ENCODE results near the gene C5. TPM values are rescaled to one million over a fixed set of nuclear protein-coding genes. Genes with fewer than 3 reads are reported as not detected.

The C5 gene
- total and polyA plus RNA-seq, 2 experiments from 2014 or later = 0.31 TPM; not detected in 1

DNA sequence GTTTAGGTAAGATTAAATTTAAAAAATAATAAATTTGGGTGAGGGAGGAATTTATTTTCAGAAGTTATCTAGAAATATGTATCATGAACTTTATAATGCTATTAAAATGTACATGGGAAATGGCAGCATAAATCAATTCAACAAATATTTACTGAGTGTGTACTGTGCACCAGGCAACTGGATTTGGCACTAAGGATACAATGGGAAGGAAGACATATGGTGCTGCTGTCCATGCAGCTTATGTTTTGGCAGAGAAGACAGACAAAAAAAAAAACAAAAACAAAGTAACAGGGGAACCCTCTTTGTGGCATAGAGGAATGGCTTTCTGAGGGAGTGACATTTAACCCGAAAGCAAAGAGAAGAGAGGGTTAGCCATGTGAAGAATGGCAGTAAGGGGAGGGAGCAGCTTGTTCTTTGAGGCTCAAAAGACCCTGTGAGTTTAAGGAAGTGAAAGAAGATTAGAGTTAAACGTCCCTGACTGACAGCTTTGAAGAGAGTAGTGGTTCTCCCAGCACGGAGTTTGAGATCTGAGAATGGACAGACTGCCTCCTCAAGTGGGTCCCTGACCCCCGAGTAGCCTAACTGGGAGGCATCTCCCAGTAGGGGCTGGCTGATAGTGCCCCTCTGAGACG, 48.6 kb upstream of the C5 start:
- no peak overlapping the region for H3K4me2 ChIP-seq
- H3K9me2 ChIP-seq (ENCODE audit: insufficient read depth) = no peaks in the 10 kb centered on the region
- H3K79me2 ChIP-seq (replicated peaks; ENCODE audit: insufficient read depth) = no peaks in the 10 kb centered on the region
- Mint-ChIP-seq H3K36me3 (ENCODE audit: low read depth) (peaks cover 46% of the 10 kb centered on the region), H3K9me3 (peaks cover 42% of the 10 kb centered on the region), H3K4me3 (no peak overlapping the region), H3K4me1 (no peaks in the 10 kb centered on the region), H3K27ac (no peak overlapping the region), H3K27me3 (ENCODE audit: insufficient read depth, low read depth, poor library complexity) (peaks cover 4% of the 10 kb centered on the region)
- no peaks in the 10 kb centered on the region for H3K36me3 ChIP-seq (ENCODE audit: insufficient read depth)
- H3F3A ChIP-seq (replicated peaks; ENCODE audit: low read depth) = no peaks in the 10 kb centered on the region
- ATAC-seq (no peak), DNase-seq (ENCODE audit: low spot score) (no peak)
- H3K4me3 ChIP-seq = no peak overlapping the region
- no peak overlapping the region for H3K27ac ChIP-seq (ENCODE audit: low read depth)
- H4K20me1 ChIP-seq (replicated peaks; ENCODE audit: insufficient read depth) = no peaks in the 10 kb centered on the region
- H2AFZ ChIP-seq = no peak overlapping the region
- H3K27me3 ChIP-seq (ENCODE audit: insufficient read depth) = no peaks in the 10 kb centered on the region
- TF ChIP-seq, protein P1, sequence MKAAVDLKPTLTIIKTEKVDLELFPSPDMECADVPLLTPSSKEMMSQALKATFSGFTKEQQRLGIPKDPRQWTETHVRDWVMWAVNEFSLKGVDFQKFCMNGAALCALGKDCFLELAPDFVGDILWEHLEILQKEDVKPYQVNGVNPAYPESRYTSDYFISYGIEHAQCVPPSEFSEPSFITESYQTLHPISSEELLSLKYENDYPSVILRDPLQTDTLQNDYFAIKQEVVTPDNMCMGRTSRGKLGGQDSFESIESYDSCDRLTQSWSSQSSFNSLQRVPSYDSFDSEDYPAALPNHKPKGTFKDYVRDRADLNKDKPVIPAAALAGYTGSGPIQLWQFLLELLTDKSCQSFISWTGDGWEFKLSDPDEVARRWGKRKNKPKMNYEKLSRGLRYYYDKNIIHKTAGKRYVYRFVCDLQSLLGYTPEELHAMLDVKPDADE (IDR thresholded peaks at IDR 0.05) = no peak
- no peak for TF ChIP-seq NANOG (IDR thresholded peaks at IDR 0.05; ENCODE audit: borderline replicate concordance)
- no peak for TF ChIP-seq ZNF331 (CRISPR knock-in tag; IDR thresholded peaks at IDR 0.05; ENCODE audit: low read depth)
- TF ChIP-seq, protein P2, sequence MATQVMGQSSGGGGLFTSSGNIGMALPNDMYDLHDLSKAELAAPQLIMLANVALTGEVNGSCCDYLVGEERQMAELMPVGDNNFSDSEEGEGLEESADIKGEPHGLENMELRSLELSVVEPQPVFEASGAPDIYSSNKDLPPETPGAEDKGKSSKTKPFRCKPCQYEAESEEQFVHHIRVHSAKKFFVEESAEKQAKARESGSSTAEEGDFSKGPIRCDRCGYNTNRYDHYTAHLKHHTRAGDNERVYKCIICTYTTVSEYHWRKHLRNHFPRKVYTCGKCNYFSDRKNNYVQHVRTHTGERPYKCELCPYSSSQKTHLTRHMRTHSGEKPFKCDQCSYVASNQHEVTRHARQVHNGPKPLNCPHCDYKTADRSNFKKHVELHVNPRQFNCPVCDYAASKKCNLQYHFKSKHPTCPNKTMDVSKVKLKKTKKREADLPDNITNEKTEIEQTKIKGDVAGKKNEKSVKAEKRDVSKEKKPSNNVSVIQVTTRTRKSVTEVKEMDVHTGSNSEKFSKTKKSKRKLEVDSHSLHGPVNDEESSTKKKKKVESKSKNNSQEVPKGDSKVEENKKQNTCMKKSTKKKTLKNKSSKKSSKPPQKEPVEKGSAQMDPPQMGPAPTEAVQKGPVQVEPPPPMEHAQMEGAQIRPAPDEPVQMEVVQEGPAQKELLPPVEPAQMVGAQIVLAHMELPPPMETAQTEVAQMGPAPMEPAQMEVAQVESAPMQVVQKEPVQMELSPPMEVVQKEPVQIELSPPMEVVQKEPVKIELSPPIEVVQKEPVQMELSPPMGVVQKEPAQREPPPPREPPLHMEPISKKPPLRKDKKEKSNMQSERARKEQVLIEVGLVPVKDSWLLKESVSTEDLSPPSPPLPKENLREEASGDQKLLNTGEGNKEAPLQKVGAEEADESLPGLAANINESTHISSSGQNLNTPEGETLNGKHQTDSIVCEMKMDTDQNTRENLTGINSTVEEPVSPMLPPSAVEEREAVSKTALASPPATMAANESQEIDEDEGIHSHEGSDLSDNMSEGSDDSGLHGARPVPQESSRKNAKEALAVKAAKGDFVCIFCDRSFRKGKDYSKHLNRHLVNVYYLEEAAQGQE (IDR thresholded peaks at IDR 0.05; ENCODE audit: unreplicated experiment) = no peak
- no peak for TF ChIP-seq CREB1 (CRISPR knock-in tag; IDR thresholded peaks at IDR 0.05; ENCODE audit: low read depth)
- TF ChIP-seq STAT1 (IDR thresholded peaks at IDR 0.05; ENCODE audit: unreplicated experiment) = no peak
- TF ChIP-seq POLR2AphosphoS5 (IDR thresholded peaks at IDR 0.05; ENCODE audit: low read depth) = no peak
- no peak for TF ChIP-seq EZH2 (IDR thresholded peaks at IDR 0.05; ENCODE audit: low read depth, unreplicated experiment)
- no peak for TF ChIP-seq ZNF114 (CRISPR knock-in tag; IDR thresholded peaks at IDR 0.05)
- TF ChIP-seq, protein P3, sequence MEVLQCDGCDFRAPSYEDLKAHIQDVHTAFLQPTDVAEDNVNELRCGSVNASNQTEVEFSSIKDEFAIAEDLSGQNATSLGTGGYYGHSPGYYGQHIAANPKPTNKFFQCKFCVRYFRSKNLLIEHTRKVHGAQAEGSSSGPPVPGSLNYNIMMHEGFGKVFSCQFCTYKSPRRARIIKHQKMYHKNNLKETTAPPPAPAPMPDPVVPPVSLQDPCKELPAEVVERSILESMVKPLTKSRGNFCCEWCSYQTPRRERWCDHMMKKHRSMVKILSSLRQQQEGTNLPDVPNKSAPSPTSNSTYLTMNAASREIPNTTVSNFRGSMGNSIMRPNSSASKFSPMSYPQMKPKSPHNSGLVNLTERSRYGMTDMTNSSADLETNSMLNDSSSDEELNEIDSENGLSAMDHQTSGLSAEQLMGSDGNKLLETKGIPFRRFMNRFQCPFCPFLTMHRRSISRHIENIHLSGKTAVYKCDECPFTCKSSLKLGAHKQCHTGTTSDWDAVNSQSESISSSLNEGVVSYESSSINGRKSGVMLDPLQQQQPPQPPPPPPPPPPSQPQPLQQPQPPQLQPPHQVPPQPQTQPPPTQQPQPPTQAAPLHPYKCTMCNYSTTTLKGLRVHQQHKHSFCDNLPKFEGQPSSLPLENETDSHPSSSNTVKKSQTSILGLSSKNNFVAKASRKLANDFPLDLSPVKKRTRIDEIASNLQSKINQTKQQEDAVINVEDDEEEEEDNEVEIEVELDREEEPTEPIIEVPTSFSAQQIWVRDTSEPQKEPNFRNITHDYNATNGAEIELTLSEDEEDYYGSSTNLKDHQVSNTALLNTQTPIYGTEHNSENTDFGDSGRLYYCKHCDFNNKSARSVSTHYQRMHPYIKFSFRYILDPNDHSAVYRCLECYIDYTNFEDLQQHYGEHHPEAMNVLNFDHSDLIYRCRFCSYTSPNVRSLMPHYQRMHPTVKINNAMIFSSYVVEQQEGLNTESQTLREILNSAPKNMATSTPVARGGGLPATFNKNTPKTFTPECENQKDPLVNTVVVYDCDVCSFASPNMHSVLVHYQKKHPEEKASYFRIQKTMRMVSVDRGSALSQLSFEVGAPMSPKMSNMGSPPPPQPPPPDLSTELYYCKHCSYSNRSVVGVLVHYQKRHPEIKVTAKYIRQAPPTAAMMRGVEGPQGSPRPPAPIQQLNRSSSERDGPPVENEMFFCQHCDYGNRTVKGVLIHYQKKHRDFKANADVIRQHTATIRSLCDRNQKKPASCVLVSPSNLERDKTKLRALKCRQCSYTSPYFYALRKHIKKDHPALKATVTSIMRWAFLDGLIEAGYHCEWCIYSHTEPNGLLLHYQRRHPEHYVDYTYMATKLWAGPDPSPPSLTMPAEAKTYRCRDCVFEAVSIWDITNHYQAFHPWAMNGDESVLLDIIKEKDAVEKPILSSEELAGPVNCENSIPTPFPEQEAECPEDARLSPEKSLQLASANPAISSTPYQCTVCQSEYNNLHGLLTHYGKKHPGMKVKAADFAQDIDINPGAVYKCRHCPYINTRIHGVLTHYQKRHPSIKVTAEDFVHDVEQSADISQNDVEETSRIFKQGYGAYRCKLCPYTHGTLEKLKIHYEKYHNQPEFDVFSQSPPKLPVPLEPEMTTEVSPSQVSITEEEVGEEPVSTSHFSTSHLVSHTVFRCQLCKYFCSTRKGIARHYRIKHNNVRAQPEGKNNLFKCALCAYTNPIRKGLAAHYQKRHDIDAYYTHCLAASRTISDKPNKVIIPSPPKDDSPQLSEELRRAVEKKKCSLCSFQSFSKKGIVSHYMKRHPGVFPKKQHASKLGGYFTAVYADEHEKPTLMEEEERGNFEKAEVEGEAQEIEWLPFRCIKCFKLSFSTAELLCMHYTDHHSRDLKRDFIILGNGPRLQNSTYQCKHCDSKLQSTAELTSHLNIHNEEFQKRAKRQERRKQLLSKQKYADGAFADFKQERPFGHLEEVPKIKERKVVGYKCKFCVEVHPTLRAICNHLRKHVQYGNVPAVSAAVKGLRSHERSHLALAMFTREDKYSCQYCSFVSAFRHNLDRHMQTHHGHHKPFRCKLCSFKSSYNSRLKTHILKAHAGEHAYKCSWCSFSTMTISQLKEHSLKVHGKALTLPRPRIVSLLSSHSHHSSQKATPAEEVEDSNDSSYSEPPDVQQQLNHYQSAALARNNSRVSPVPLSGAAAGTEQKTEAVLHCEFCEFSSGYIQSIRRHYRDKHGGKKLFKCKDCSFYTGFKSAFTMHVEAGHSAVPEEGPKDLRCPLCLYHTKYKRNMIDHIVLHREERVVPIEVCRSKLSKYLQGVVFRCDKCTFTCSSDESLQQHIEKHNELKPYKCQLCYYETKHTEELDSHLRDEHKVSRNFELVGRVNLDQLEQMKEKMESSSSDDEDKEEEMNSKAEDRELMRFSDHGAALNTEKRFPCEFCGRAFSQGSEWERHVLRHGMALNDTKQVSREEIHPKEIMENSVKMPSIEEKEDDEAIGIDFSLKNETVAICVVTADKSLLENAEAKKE (CRISPR knock-in tag; IDR thresholded peaks at IDR 0.05) = no peak
- no peak for TF ChIP-seq JUNB (IDR thresholded peaks at IDR 0.05; ENCODE audit: unreplicated experiment)
- no peak for TF ChIP-seq EZH2phosphoT487 (IDR thresholded peaks at IDR 0.05; ENCODE audit: unreplicated experiment)
- TF ChIP-seq, protein P4, sequence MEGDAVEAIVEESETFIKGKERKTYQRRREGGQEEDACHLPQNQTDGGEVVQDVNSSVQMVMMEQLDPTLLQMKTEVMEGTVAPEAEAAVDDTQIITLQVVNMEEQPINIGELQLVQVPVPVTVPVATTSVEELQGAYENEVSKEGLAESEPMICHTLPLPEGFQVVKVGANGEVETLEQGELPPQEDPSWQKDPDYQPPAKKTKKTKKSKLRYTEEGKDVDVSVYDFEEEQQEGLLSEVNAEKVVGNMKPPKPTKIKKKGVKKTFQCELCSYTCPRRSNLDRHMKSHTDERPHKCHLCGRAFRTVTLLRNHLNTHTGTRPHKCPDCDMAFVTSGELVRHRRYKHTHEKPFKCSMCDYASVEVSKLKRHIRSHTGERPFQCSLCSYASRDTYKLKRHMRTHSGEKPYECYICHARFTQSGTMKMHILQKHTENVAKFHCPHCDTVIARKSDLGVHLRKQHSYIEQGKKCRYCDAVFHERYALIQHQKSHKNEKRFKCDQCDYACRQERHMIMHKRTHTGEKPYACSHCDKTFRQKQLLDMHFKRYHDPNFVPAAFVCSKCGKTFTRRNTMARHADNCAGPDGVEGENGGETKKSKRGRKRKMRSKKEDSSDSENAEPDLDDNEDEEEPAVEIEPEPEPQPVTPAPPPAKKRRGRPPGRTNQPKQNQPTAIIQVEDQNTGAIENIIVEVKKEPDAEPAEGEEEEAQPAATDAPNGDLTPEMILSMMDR (conservative IDR thresholded peaks at IDR 0.05; ENCODE audit: low read depth in 2 of 2) = no peak
- H3K4me1 ChIP-seq (ENCODE audit: insufficient read depth) = no peaks in the 10 kb centered on the region

All from GM23338 (cell line).